Muscle of leg (tissue), 11 donors: Measurements from ENCODE around the gene NUFIP2. TPM values are rescaled to one million over a fixed set of nuclear protein-coding genes. Genes with fewer than 3 reads are reported as not detected.
"Not testable (repeated sequence)": the region's sequence is repeated elsewhere in the genome, so short reads cannot be mapped to it uniquely, and the experiment has no call there.

Source experiments
- DNase-seq: peaks from one replicate; pipeline ENCODE4 v3.0.0; 2013
- H3K27ac ChIP-seq: one replicate; pipeline ENCODE4 v1.5.1; 2013; ENCODE audit warnings: mild to moderate bottlenecking, low read length, control low read depth
- H3K27me3 ChIP-seq: one replicate; pipeline ENCODE4 v1.6.1; 2013; ENCODE audit warnings: low read length; ENCODE audit not compliant: control insufficient read depth, insufficient read depth
- H3K36me3 ChIP-seq: one replicate; pipeline ENCODE4 v1.6.1; 2013; ENCODE audit warnings: low read length; ENCODE audit not compliant: control insufficient read depth, insufficient read depth
- H3K4me1 ChIP-seq: one replicate; pipeline ENCODE4 v1.6.1; 2013; ENCODE audit warnings: low read length; ENCODE audit not compliant: control insufficient read depth, insufficient read depth
- H3K4me3 ChIP-seq: one replicate; pipeline ENCODE4 v1.5.1; 2013; ENCODE audit warnings: low read length, control low read depth
- H3K9me3 ChIP-seq: replicated peaks from 2 replicates; pipeline ENCODE4 v1.6.1; 2013; ENCODE audit warnings: low read depth, low read length; ENCODE audit not compliant: control insufficient read depth
- WGBS: methylation state at CpG from one replicate; pipeline ENCODE4 v1.1.5; 2013; ENCODE audit warnings: missing lambda C conversion rate; ENCODE audit not compliant: insufficient coverage; 5-methylcytosine and 5-hydroxymethylcytosine counted together
- polyA plus RNA-seq, 8 donors: library from polyadenylated mRNA; unstranded; fragments of 120-200 nt; gene quantifications; one replicate each; pipeline versions ENCODE4 v1.2.1 to v1.2.3, GENCODE V29; 2013; ENCODE audit warnings: inconsistent platforms in 1 of 8, low replicate concordance in 1 of 8; ENCODE audit not compliant: insufficient read length in 8 of 8, insufficient read depth in 1 of 8
- total RNA-seq: library from RNA; stranded (reverse); fragments of 120-200 nt; gene quantifications from one replicate; pipeline ENCODE4 v1.2.4, GENCODE V29; 2013

The NUFIP2 gene
- total and polyA plus RNA-seq, 9 donors: 17.4 to 35.1 (median 27.7) TPM

DNA sequence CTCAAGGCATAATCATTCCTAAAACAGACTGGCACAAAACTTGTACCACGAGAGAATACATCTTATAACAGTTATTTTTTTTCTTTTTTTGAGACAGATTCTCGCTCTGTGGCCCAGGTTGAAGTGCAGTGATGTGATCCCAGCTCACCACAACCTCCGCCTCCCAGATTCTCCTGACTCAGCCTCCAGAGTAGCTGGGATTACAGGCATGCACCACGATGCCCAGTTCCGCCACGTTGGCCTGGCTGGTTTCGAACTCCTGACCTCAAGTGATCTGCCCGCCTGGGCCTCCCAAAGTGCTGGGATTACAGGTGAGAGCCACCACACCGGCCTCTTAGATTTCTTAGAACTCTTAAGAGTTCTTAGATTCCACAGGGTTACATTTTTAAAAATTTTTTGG lies 4.1 kb downstream of the NUFIP2 start:
- Histone ChIP-seq H3K4me3 (no peak overlapping the region), H3K27me3 (no peaks in the 10 kb centered on the region), H3K27ac (no peak overlapping the region), H3K9me3 (no peaks in the 10 kb centered on the region), H3K36me3 (peaks cover 28% of the 10 kb centered on the region), H3K4me1 (peaks cover 7% of the 10 kb centered on the region)
- DNase-seq: no peak
- WGBS: 91% methylated on average over 7 of the region's 9 CpGs

DNA sequence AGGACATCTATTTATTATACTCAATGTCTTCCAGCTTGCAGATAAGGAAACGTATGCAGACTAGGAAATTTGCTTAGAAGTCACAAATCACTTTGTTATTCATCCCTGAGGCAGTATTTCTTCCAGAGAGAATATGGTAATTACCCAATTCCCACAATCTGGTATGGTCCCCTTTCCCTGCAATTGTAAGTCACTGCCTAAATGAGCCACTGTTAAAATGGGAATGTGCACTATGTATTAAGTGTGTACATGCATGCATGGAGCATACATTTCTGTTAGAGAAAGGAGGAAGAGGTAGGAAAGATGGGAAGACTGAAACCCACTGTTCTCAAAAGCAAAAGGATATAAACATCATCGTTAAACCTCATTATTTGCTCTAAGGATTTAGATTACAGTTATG lies 10.0 kb downstream of the NUFIP2 start:
- no peaks in the 10 kb centered on the region for H3K27me3 ChIP-seq
- H3K36me3 ChIP-seq: peaks cover 54% of the 10 kb centered on the region
- DNase-seq: no peak
- H3K27ac ChIP-seq: no peak overlapping the region
- WGBS: 100% methylated on average over 1 of the region's 2 CpGs
- H3K4me3 ChIP-seq: no peak overlapping the region
- no peaks in the 10 kb centered on the region for H3K9me3 ChIP-seq
- H3K4me1 ChIP-seq: peaks cover 3% of the 10 kb centered on the region

DNA sequence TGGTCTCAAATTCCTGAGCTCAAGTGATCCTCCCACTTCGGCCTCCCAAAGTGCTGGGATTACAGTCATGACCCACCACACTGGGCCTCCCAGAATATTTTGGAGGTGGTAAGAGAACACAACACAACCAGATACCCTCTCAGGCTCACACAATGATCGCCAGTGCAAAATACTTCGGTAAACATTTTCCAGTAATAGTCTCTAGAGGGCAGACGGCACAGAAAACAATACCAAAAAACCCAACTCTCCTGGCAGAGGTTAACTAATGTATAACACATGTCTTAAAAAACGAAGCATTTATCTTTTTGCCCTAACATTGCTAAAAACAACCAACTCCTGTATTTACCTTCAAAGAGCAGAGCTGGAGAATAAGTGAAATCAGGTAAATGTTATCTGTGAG lies 10.5 kb downstream of the NUFIP2 start:
- Histone ChIP-seq H3K4me1 (no peaks in the 10 kb centered on the region), H3K4me3 (no peak overlapping the region), H3K27me3 (no peaks in the 10 kb centered on the region), H3K36me3 (peaks cover 54% of the 10 kb centered on the region), H3K9me3 (no peaks in the 10 kb centered on the region), H3K27ac (no peak overlapping the region)
- no peak for DNase-seq
- WGBS: no CpG with 5 or more reads among the region's 5 CpGs

DNA sequence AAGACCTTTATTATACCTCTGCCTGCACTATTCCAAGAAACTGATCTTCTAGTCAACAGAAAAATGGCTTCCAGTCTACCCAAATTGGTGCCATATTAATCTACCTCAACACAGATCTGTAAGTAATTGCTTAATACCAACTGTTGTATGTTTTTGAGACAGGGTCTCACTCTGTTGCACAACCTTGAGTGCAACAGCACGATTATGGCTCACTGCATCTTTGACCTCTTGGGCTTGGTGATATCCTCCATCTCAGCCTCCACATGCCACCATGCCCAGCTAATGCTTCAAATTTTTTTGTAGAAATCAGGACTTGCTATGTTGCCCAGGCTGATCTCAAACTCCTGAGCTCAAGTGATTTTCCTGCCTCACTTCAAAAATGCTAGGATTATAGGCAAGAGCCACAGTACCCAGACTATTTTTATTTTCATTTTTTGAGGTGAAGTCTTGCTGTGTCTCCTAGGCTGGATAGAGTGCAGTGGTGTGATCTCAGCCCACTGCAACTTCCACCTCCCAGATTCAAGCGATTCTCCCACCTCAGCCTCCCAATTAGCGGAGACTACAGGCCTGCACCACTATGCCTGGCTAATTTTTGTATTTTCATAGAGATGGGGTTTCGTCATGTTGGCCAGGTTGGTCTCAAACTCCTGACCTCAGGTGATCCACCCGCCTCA lies 14.4 kb downstream of the NUFIP2 start:
- no peaks in the 10 kb centered on the region for H3K9me3 ChIP-seq
- peaks cover 33% of the 10 kb centered on the region for H3K36me3 ChIP-seq
- no peak for DNase-seq
- H3K27ac ChIP-seq: no peak overlapping the region
- no peaks in the 10 kb centered on the region for H3K27me3 ChIP-seq
- H3K4me1 ChIP-seq: no peaks in the 10 kb centered on the region
- WGBS: 100% methylated on average over 3 of the region's 5 CpGs
- H3K4me3 ChIP-seq: no peak overlapping the region

DNA sequence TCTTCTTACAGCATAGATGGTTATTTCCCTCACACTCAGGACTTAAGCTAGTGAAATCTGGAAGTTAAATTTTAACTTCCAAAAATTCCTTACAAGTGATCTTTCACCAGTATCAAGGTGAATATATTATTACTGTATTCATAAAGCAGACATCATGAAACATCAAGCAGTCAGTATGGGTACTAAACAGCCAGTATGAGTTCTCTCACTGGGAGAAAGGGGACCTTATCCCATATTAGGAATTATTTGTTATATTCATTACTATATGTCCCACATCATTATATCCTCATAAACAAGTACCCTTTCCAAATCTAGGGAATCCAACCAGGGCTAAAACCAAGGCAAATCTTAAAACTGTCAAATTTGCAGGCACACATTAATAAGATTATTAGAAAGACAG lies 15.3 kb downstream of the NUFIP2 start:
- H3K4me1 ChIP-seq: no peaks in the 10 kb centered on the region
- peaks cover 37% of the 10 kb centered on the region for H3K36me3 ChIP-seq
- no peak for DNase-seq
- H3K9me3 ChIP-seq: no peaks in the 10 kb centered on the region
- no peak overlapping the region for H3K27ac ChIP-seq
- H3K4me3 ChIP-seq: no peak overlapping the region
- no peaks in the 10 kb centered on the region for H3K27me3 ChIP-seq

DNA sequence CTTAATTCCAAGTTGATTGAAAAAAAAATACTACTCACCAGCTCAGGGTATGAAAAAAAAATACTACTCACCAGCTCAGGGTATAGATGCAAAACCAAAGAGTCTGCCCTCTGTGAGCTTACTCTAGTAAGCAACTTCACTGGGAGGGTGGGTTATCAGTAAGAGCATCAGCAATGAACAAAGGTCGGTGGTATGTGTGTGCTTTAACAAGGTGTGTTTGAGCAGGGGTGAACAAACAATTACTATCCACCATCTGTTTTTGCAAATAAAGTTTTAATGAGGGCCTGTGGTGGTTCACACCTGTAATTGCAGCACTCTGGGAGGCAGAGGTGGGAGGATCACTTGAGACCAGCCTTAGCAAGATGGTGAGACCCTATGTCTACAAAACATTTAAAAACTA lies 20.0 kb downstream of the NUFIP2 start:
- Histone ChIP-seq H3K27me3 (no peaks in the 10 kb centered on the region), H3K27ac (no peak overlapping the region), H3K36me3 (peaks cover 21% of the 10 kb centered on the region), H3K4me3 (no peak overlapping the region), H3K4me1 (no peaks in the 10 kb centered on the region), H3K9me3 (no peaks in the 10 kb centered on the region)
- no peak for DNase-seq
- WGBS: no CpG with 5 or more reads among the region's 1 CpG

DNA sequence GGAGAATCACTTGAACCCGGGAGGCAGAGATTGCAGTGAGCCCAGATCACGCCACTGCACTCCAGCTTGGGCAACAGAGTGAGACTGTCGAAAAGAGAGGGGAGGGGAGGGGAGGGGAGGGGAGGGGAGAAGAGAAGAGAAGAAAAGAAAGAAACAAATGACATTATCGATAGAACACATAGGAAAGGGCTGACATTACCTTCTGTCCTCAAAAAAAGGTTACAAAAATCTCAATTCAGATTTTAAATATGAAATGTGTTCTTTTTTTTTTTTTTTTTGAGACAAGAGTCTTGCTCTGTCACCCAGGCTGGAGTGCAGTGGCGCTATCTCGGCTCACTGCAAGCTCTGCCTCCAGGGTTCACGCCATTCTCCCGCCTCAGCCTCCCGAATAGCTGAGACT lies 22.0 kb downstream of the NUFIP2 start:
- not testable (repeated sequence) for H3K27me3 ChIP-seq, H3K27ac ChIP-seq, H3K9me3 ChIP-seq, DNase-seq, H3K4me3 ChIP-seq, H3K4me1 ChIP-seq
- 100% methylated on average over 1 of the region's 9 CpGs for WGBS
- peaks cover 17% of the 10 kb centered on the region for H3K36me3 ChIP-seq

DNA sequence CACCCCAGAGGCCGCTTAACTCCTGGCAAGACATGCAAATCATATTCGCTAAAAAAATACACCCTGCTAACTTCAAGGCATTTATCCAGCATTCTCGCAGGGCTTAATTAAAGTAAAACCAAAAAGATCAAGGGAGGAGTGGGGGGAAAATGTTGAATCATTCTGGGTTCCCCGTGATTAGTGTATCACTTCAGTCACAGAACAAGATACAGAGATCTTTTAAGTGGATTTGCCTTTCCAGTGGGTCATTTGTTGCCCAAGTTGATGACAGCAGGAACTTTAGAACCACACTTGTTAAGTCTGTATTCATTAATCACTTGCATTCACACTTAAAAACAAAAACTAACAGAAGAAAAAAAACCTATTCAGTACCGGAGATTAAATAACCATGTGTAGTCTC lies 30.0 kb downstream of the NUFIP2 start:
- Histone ChIP-seq H3K27me3 (no peaks in the 10 kb centered on the region), H3K27ac (no peak overlapping the region), H3K4me3 (no peak overlapping the region), H3K9me3 (no peaks in the 10 kb centered on the region), H3K4me1 (no peaks in the 10 kb centered on the region), H3K36me3 (peaks cover 31% of the 10 kb centered on the region)
- no CpG with 5 or more reads among the region's 5 CpGs for WGBS
- no peak for DNase-seq

DNA sequence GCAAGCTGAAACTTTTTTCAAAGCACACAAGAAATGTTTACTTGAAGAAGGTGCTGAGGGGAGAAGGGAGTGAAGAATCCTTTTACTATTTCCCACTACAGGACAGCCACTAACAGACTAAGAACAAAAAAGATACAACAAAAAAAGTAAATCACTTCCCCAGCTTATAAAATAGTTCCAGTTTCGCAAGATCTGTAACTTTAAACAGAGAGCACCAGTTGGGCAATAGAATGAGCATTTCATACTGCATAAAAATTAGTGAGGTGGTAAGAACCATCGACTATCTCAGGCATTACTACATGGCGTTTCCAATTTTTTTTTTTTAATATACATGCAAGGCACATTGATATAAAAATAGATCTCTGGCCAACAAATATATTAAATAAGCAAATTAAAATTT lies 36.2 kb downstream of the NUFIP2 start:
- H3K36me3 ChIP-seq: peaks cover 15% of the 10 kb centered on the region
- WGBS: no CpG with 5 or more reads among the region's 3 CpGs
- DNase-seq: peak; percentile 16
- no peaks in the 10 kb centered on the region for H3K27me3 ChIP-seq
- no peak overlapping the region for H3K27ac ChIP-seq
- no peak overlapping the region for H3K4me3 ChIP-seq
- no peaks in the 10 kb centered on the region for H3K4me1 ChIP-seq
- no peaks in the 10 kb centered on the region for H3K9me3 ChIP-seq

DNA sequence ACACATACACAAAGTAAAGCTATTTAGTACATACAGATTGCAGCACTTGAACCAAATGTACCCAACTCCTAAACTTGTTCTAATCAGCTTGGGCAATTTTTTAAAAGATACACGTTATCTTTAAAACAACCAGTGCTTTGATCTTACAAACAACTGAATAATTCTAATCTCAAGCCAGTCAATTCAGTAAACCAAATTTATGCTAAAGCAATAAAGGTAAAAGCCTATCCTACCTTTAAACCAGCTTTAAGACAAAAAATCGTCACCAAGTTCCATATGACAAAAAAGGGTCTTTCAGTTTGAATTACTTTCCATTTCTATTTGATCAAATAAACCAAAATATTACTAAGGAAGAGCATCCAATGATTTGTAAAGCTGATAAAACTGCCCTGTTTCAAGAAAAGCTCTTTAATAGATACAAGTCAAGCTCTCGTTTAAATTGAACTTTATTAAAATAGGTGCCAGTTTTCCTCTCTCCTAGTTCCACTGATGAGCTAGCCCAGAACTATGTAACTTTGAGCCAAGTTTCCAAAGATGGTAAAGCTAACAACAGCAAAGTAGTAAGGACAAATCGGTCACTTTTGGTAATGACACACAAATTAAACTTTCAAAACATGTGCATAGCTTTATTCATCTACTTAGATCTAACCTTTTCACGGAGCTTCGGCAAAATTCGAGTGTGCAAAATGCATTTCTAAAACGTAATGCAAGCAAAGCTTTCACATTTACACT lies 37.0 kb downstream of the NUFIP2 start:
- Histone ChIP-seq H3K27me3 (no peaks in the 10 kb centered on the region), H3K4me1 (no peaks in the 10 kb centered on the region), H3K36me3 (peaks cover 12% of the 10 kb centered on the region), H3K27ac (peak overlapping the region; percentile 10), H3K9me3 (no peaks in the 10 kb centered on the region), H3K4me3 (no peak overlapping the region)
- peak; percentile 59 for DNase-seq
- WGBS: 80% methylated on average over 1 of the region's 8 CpGs
